Measurements from ENCODE around the gene SLC25A45.
A peak's percentile ranks its signal among the peaks of the same experiment; 100 is the strongest.
"Not testable (repeated sequence)": the region's sequence is repeated elsewhere in the genome, so short reads cannot be mapped to it uniquely, and the experiment has no call there.

Gene SLC25A45

GRCh38 chr11:65362966-65363365 lies 19.5 kb downstream of the SLC25A45 start:
- DNase-seq (ENCODE audit: low spot score) = no peak

- no peak for DNase-seq (ENCODE audit: low spot score)
Measured at GRCh38 chr11:65362320-65362931, 20.0 kb downstream of the SLC25A45 start.

GRCh38 chr11:65357856-65358356 lies 24.5 kb downstream of the SLC25A45 start:
- DNase-seq (ENCODE audit: low spot score) = no peak

- DNase-seq (ENCODE audit: low spot score) = no peak
Measured at GRCh38 chr11:65356394-65356972, 26.0 kb downstream of the SLC25A45 start.

GRCh38 chr11:65355776-65356393 lies 26.6 kb downstream of the SLC25A45 start:
- DNase-seq (ENCODE audit: low spot score) = peak; percentile 71

- peak; percentile 16 for DNase-seq (ENCODE audit: low spot score)
Measured at GRCh38 chr11:65355013-65355775, 27.3 kb downstream of the SLC25A45 start.

- peak; percentile 99 for DNase-seq (ENCODE audit: low spot score)
Measured at GRCh38 chr11:65354265-65355012, 28.0 kb downstream of the SLC25A45 start, which contains the start of gene TIGD3. TSS of gene TIGD3 (plus strand) at chr11:65354751. CDS start at chr11:65355809, 1,058 bp downstream.

- DNase-seq (ENCODE audit: low spot score) = no peak
Measured at GRCh38 chr11:65353900-65354264, 28.6 kb downstream of the SLC25A45 start.

GRCh38 chr11:65353376-65353775 lies 29.1 kb downstream of the SLC25A45 start:
- DNase-seq (ENCODE audit: low spot score) = no peak

GRCh38 chr11:65352783-65353182 lies 29.7 kb downstream of the SLC25A45 start:
- DNase-seq (ENCODE audit: low spot score) = peak; percentile 24

GRCh38 chr11:65351511-65351910 lies 30.9 kb downstream of the SLC25A45 start:
- no peak for DNase-seq (ENCODE audit: low spot score)

- no peak for DNase-seq (ENCODE audit: low spot score)
Measured at GRCh38 chr11:65341856-65342255, 40.6 kb downstream of the SLC25A45 start.

- no peak for DNase-seq (ENCODE audit: low spot score)
Measured at GRCh38 chr11:65340226-65340625, 42.2 kb downstream of the SLC25A45 start.

- DNase-seq (ENCODE audit: low spot score) = no peak
Measured at GRCh38 chr11:65338676-65339075, 43.8 kb downstream of the SLC25A45 start.

GRCh38 chr11:65334696-65335295 lies 47.6 kb downstream of the SLC25A45 start:
- DNase-seq (ENCODE audit: low spot score) = no peak

GRCh38 chr11:65332591-65332990 lies 49.9 kb downstream of the SLC25A45 start:
- not testable (repeated sequence) for DNase-seq (ENCODE audit: low spot score)

- no peak for DNase-seq (ENCODE audit: low spot score)
Measured at GRCh38 chr11:65330544-65330943, 51.9 kb downstream of the SLC25A45 start.

- DNase-seq (ENCODE audit: low spot score) = peak; percentile 72
Measured at GRCh38 chr11:65329944-65330403, 52.5 kb downstream of the SLC25A45 start.

GRCh38 chr11:65329478-65329877 lies 53.0 kb downstream of the SLC25A45 start:
- DNase-seq (ENCODE audit: low spot score) = no peak

- no peak for DNase-seq (ENCODE audit: low spot score)
Measured at GRCh38 chr11:65327021-65327420, 55.4 kb downstream of the SLC25A45 start.

- DNase-seq (ENCODE audit: low spot score) = no peak
Measured at GRCh38 chr11:65325435-65325834, 57.0 kb downstream of the SLC25A45 start.

Data from hepatic stellate cell (primary cell).